Activated CD8-positive, alpha-beta memory T cell treated with anti-CD3 and anti-CD28 coated beads for 48 hours (primary cell): ENCODE results near the gene MCC.

Experiments used
- DNase-seq, 3 experiments: peaks; one replicate each; pipeline ENCODE4 v3.0.0-alpha.2; 2020; ENCODE audit warnings: low read depth in 2 of 3, low spot score in 2 of 3

Gene MCC

GRCh38 chr5:113152380-113152740 lies 335.9 kb downstream of the MCC start:
- DNase-seq, result no peak

- DNase-seq, result no peak
These were observed 336.4 kb downstream of the MCC start for GRCh38 chr5:113151641-113152379.

GRCh38 chr5:113150821-113151220 lies 337.4 kb downstream of the MCC start:
- DNase-seq, result no peak

- DNase-seq, result no peak
These were observed 338.0 kb downstream of the MCC start for GRCh38 chr5:113150221-113150620.

- no peak for DNase-seq
These were observed 340.7 kb downstream of the MCC start for GRCh38 chr5:113147537-113147936.

GRCh38 chr5:113147101-113147508 lies 341.1 kb downstream of the MCC start:
- no peak for DNase-seq

- no peak for DNase-seq
These were observed 342.4 kb downstream of the MCC start for GRCh38 chr5:113145757-113146387.

GRCh38 chr5:113142186-113142585 lies 346.1 kb downstream of the MCC start:
- no peak for DNase-seq

- no peak for DNase-seq
These were observed 347.2 kb downstream of the MCC start for GRCh38 chr5:113140837-113141671.

GRCh38 chr5:113133211-113133975 lies 354.9 kb downstream of the MCC start:
- DNase-seq, result no peak

GRCh38 chr5:113132564-113132963 lies 355.7 kb downstream of the MCC start:
- DNase-seq, result no peak

- no peak for DNase-seq
These were observed 359.5 kb downstream of the MCC start for GRCh38 chr5:113128641-113129330.

- DNase-seq, result no peak
These were observed 360.2 kb downstream of the MCC start for GRCh38 chr5:113128082-113128481.

- DNase-seq, result no peak
These were observed 361.2 kb downstream of the MCC start for GRCh38 chr5:113127021-113127420.

- DNase-seq, result no peak
These were observed 362.9 kb downstream of the MCC start for GRCh38 chr5:113125371-113125770.

GRCh38 chr5:113124914-113125313 lies 363.3 kb downstream of the MCC start:
- DNase-seq, result no peak

GRCh38 chr5:113124265-113124664 lies 364.0 kb downstream of the MCC start:
- DNase-seq, result no peak

GRCh38 chr5:113123618-113124017 lies 364.6 kb downstream of the MCC start:
- DNase-seq, result no peak

GRCh38 chr5:113122053-113122452 lies 366.2 kb downstream of the MCC start:
- DNase-seq, result no peak

GRCh38 chr5:113119246-113119924 lies 368.9 kb downstream of the MCC start:
- no peak for DNase-seq
